SW 1271 (cell line): ENCODE data around the gene SORCS2.
"Not testable (repeated sequence)": the region's sequence is repeated elsewhere in the genome, so short reads cannot be mapped to it uniquely, and the experiment has no call there.

Experiments used
- DNase-seq, 2 experiments: peaks; one replicate each; lab custom pipeline; 2025; lab: John Stamatoyannopoulos, UW

SORCS2 gene

DNA sequence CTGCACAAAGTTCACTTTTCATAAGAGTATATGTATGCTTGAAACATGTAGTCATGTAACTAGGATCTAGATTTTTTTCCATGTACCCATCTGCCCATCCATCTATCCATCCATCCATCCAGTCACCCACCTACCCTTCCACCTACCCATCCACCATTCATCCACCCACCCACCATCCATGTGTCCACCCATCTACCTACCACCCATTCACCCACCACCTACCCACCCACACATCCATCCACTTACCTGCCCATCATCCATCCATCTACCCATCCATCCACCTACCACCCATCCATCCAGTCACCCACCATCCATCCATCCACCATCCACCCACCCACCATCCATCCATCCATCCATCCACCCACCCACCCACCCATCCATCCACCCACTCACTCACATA, 364.2 kb downstream of the SORCS2 start:
- no peak for DNase-seq

DNA sequence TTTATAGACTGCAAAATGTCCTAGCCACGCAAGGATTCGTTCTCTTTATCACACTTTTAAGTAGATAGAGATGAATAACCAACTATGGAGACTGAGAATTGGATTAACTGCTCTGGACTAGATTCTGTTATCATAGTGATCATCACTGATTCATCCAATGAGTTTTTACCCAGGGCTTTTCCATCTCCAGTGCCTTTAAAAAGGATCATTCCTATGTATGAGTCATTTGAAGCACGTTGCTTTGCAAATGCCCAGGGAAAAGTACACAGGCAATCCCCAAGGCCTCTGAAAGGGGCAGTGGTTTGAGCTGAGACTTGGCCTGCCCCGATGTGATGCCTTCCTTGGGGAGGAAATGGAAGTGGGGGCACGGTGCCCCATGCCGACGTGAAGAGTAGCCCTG, 365.1 kb downstream of the SORCS2 start:
- peak; percentile 38 to 70 for DNase-seq

DNA sequence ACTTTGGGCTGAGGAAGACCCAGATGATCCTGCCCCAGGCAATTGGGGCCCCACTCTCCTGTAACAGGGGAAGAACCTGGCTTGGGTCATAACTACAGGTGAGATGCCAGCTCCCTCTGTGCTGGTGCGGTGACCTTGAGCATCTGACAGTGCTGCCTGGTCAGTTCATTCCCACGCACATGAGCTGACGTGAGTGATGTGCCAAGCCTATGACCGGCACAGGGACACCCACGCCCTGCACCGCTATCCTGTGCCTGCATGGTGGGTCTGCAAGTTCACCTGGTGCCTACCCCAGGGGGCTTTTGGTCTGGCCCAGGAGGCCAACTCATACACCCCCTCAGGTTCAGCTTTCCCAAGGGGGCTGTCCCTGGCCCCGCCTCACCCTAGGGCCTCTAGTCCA, 366.1 kb downstream of the SORCS2 start:
- no peak for DNase-seq

- DNase-seq: no peak
Observed at GRCh38 chr4:7559316-7559715, 367.0 kb downstream of the SORCS2 start.

DNA sequence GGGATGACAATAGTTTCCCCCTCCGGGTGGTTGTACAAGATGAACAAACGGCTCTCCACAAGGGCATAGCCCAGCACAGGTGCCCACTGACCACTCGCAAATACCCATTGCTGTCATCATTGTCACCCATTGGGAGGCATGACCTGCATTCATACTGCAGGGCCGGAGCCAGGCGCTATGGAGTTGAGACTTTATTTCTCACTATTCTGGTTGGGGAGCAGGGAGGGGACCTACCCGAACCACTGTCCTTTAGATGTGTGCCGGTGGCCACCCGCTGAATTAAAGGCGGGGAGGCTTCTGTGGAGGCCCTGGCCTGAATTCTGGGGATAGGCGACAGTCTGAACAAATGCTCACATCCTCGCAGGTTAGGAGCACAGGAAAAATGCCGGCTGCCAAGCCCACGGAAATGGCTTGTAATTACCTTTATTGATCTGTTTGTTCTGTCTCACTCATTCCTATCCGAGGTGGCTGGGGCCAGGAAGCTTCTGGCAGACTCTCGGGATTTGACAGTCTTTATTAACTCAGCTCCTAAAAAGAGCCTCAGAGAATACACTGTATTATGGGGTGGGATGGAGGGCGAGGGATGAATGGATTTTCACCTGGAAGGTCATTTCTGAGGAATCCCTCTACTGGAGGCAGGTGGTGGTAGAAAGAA, 367.5 kb downstream of the SORCS2 start:
- DNase-seq: no peak

GRCh38 chr4:7561557-7561956, 369.2 kb downstream of the SORCS2 start:
- DNase-seq: no peak

GRCh38 chr4:7564242-7564641, 371.9 kb downstream of the SORCS2 start:
- no peak for DNase-seq

GRCh38 chr4:7565483-7565882, 373.1 kb downstream of the SORCS2 start:
- no peak for DNase-seq

GRCh38 chr4:7569810-7570783, 377.8 kb downstream of the SORCS2 start:
- no peak for DNase-seq

- DNase-seq: no peak
Observed at GRCh38 chr4:7571001-7571400, 378.7 kb downstream of the SORCS2 start.

- no peak for DNase-seq
Observed at GRCh38 chr4:7571701-7572100, 379.4 kb downstream of the SORCS2 start.

DNA sequence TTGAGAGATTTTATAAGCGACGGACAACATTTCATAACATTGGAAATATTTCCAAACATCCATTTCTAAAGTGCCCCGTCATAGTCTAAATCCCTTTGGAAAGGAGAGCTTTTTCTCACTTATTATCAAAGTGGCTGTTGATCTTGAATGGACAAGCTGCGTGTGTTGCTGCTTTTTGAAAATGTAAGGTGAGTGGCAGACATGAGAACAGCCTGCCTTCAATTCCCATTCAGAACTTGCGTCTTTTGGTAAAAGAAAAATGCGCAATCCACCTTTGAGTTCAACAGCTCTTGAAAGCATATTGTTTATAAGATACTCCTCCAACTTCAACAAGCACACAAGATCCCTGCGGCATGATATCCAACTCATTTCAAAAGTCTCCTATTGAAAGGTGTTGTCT, 380.6 kb downstream of the SORCS2 start:
- DNase-seq: no peak

GRCh38 chr4:7573576-7574091, 381.3 kb downstream of the SORCS2 start:
- DNase-seq: no peak

DNA sequence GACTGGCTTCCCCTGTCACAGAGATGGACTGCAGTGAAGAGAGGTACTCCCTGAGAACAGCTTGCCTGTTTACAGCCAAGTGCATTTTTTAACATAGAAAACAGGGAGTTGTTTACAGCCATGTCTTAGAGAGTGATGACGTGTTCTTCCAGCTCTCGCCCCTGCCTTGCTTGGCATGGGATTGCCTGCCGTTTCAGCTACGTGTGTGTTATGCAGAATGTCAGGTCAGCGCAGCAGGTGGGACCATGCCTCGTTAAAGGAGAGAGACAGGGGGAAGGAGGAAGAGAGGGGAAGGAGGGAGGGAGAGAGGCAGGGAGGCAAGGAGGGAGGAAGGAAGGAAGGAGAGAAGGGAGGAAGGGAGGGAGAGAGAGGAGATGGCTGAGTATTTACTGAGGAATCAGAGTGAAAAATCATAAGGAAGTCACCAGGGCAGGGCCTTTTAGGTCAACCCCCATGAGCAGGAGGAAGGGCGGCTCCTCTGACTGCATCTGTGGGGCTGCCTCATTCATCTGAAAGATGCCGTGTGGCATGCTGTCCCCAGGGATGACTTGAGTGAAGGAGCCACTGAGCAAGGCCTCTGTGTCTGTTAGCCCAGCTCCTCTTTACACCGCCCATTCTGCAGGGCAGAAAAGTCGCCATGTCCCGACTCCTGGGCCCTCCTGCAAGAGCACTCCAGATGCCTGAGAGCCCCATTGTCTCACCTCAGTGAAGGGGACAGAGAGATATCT, 382.1 kb downstream of the SORCS2 start:
- DNase-seq: no peak

DNA sequence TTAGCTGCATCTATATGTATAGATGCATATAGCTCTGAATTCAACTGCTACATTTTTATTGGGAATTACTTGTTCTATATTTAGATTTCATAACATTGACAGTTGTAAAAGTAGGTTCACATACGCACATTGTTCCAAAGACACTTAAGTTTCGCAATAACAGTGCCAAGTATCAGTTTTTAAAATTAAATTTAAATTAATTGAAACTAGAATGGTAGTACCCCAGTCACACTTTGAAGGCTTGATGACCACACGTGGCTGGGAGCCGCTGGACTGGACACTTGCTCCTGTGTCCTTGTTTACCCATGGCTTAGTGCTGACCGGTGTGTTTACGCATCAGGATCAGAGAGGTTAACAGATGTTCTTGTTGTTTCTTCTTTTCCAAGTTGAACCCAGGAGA, 383.1 kb downstream of the SORCS2 start:
- no peak for DNase-seq

- DNase-seq: not testable (repeated sequence)
Observed at GRCh38 chr4:7577361-7578039, 385.2 kb downstream of the SORCS2 start.

DNA sequence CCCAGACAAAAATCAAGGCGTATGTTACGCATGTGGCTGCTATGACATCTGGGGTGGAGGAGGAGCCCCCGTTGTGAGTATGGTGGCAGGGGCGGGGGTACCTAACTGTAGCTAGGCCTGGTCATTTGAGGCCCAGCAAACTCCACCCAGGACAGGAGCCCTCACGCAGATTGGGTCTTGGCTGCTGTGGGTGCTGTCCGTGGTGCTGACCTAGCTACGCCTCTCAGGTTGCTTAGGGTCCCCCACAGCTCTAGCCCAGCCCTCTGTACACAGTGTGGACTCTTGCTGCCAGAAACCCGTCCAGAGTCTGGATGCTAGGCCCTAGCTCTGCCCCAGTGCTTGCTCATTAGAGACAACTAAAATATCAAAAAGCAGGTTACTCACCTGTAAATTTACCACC, 389.1 kb downstream of the SORCS2 start:
- no peak for DNase-seq

DNA sequence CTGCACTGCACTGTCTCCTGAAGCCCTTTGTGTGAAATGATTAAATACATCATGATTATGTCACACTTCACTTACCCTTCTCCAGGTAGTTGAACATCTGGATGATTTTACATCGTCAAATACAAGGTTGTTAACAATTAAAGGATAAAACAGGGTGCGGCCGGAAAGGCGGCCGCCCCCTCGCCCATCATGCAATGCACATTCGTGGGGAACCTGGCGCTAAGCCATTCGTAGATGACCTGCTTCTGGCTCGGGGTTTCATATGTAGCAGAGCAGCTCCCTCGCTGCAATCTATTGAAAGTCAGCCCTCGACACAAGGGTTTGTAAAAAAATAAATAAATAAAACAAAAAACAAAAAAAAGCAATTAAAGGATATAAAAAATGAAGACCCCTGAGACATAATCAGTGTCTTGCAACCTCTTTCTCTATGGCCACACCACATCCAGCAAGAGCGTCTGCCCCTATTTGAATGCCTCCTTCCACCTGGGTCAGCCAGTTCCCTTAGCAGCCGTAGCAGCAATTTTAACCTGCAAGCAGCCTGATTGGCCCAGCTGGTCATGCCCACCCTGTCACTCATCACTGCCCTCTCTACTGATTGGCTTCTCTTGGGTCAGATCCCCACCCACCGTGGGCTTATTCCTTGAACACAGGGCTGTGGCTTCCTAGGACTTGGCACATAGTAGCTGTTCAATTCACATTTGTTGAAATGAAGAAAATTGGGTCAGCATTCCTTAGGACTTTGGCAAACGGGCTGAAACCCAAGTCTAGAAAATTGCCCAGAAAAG, 390.2 kb downstream of the SORCS2 start:
- no peak for DNase-seq

DNA sequence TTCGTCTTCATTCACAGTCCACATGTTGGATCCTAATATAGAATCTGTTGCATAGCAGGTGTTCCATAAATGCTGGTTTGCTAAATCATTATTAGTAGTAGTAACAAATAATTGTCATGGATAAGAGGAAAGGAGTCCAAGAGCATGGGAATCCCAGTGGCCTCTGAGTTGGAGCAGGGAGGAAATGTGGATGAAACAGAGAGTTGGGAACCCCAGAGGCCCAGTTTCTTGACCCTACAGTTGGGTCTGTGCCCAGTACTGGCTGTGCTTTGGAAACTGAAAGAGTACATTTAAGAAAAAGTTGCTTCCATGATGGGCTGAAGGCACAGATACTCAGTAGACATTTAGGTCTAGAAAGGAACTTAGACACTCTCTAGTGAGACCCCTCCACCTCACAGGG, 391.8 kb downstream of the SORCS2 start:
- DNase-seq: no peak

GRCh38 chr4:7584606-7585159, 392.3 kb downstream of the SORCS2 start:
- DNase-seq: no peak

DNA sequence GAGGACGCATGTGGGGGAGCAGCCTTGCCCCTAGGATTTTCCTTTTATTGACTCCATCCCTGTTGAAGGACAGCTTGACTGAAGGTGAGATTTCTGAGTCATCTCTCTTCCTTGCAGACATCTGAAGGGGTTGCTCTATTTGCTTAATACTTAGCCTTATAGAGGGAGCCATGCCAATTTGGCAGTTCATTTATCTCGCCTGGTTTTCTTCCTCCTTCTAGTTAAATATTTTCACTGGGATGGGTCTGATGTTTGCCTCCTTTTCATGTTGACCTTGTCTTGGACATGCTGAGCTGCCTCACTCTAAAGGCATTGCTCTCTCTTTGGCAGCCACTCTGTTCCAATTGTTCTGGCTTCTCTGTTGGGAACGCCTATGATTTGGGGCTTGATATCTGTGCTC, 393.4 kb downstream of the SORCS2 start:
- no peak for DNase-seq
